ENCODE results near the gene GJA3. TPM values are rescaled to one million over a fixed set of nuclear protein-coding genes. Genes with fewer than 3 reads are reported as not detected.

The GJA3 gene
- total RNA-seq, 1 experiment from 2014 or later = 0.92 TPM

GRCh38 chr13:20146381-20146780 is 14.5 kb downstream of the GJA3 start:
- H2BK12ac ChIP-seq (ENCODE audit: insufficient read length, low read depth, low read length) = no peak overlapping the region
- H3K23me2 ChIP-seq (ENCODE audit: insufficient read length, low read depth, low read length, poor library complexity, severe bottlenecking) = no peaks in the 10 kb centered on the region
- H3K9me3 ChIP-seq (ENCODE audit: control insufficient read depth, low read depth, low read length) = no peaks in the 10 kb centered on the region
- Mint-ChIP-seq H3K27me3 (ENCODE audit: low read depth) (peaks cover 13% of the 10 kb centered on the region), H3K36me3 (ENCODE audit: insufficient read depth in 1 of 3, low read depth in 3 of 3) (no peaks in the 10 kb centered on the region; a peak in 1 of 7 replicates), H3K27ac (no peak overlapping the region), H3K4me1 (peaks cover 2 to 8% of the 10 kb centered on the region in 2 experiments; a peak in 3 of 4 replicates), H3K9me3 (no peaks in the 10 kb centered on the region; a peak in 1 of 5 replicates), H3K4me3 (no peak overlapping the region)
- H3K27me3 ChIP-seq (ENCODE audit: insufficient read depth, low read length) = no peaks in the 10 kb centered on the region
- H4K8ac ChIP-seq (replicated peaks; ENCODE audit: insufficient read length, low read depth, low read length) = no peak overlapping the region
- no peak overlapping the region for H3K4me2 ChIP-seq (ENCODE audit: insufficient read depth, insufficient read length, low read length)
- H3K23ac ChIP-seq (ENCODE audit: insufficient read length, low read depth, low read length) = no peak overlapping the region
- no peak overlapping the region for H4K5ac ChIP-seq (ENCODE audit: insufficient read length, low read depth, low read length)
- H4K20me1 ChIP-seq (ENCODE audit: control insufficient read depth, insufficient read depth, insufficient read length) = no peaks in the 10 kb centered on the region
- no peak overlapping the region for H2AK5ac ChIP-seq (ENCODE audit: insufficient read length, low read length)
- H3K4me1 ChIP-seq (ENCODE audit: insufficient read depth, low read length) = no peaks in the 10 kb centered on the region
- H3K9ac ChIP-seq (ENCODE audit: extremely low read depth, insufficient read length, low read length) = no peak overlapping the region
- H3K27ac ChIP-seq (ENCODE audit: insufficient read length, low read depth, low read length) = no peak overlapping the region
- H3K79me1 ChIP-seq (ENCODE audit: insufficient read depth, low read depth, low read length, poor library complexity, severe bottlenecking) = no peaks in the 10 kb centered on the region
- no peak overlapping the region for H3T11ph ChIP-seq (ENCODE audit: low read length)
- no peak overlapping the region for H3K56ac ChIP-seq (ENCODE audit: insufficient read length, low read depth, low read length)
- H2BK20ac ChIP-seq (ENCODE audit: low read depth, low read length, poor library complexity, severe bottlenecking) = no peak overlapping the region
- no peak overlapping the region for H3K14ac ChIP-seq (ENCODE audit: insufficient read depth, low read length)
- no peak overlapping the region for H2AFZ ChIP-seq (ENCODE audit: low read length)
- TF ChIP-seq, protein P1, sequence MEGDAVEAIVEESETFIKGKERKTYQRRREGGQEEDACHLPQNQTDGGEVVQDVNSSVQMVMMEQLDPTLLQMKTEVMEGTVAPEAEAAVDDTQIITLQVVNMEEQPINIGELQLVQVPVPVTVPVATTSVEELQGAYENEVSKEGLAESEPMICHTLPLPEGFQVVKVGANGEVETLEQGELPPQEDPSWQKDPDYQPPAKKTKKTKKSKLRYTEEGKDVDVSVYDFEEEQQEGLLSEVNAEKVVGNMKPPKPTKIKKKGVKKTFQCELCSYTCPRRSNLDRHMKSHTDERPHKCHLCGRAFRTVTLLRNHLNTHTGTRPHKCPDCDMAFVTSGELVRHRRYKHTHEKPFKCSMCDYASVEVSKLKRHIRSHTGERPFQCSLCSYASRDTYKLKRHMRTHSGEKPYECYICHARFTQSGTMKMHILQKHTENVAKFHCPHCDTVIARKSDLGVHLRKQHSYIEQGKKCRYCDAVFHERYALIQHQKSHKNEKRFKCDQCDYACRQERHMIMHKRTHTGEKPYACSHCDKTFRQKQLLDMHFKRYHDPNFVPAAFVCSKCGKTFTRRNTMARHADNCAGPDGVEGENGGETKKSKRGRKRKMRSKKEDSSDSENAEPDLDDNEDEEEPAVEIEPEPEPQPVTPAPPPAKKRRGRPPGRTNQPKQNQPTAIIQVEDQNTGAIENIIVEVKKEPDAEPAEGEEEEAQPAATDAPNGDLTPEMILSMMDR (conservative IDR thresholded peaks at IDR 0.05) = no peak
- H2BK5ac ChIP-seq (ENCODE audit: insufficient read length, low read length) = no peak overlapping the region
- H4K91ac ChIP-seq (ENCODE audit: insufficient read length, low read depth, low read length) = no peak overlapping the region
- H3K4ac ChIP-seq (ENCODE audit: low read depth, low read length) = no peak overlapping the region
- no peak for DNase-seq
- H3K18ac ChIP-seq (ENCODE audit: insufficient read length, low read depth, low read length) = no peak overlapping the region
- H2BK120ac ChIP-seq (ENCODE audit: low read depth, low read length, poor library complexity, severe bottlenecking) = no peak overlapping the region
- WGBS (ENCODE audit: extremely low coverage, insufficient read length, low lambda C conversion rate) = no CpG with 5 or more reads among the region's 1 CpG
- no peaks in the 10 kb centered on the region for H3K79me2 ChIP-seq (ENCODE audit: insufficient read depth, low read length)
- H2BK15ac ChIP-seq (ENCODE audit: low read depth, low read length) = no peak overlapping the region
